ENCODE data around the gene ANKRD33B.
"Not testable (repeated sequence)": the region's sequence is repeated elsewhere in the genome, so short reads cannot be mapped to it uniquely, and the experiment has no call there.

ANKRD33B gene

GRCh38 chr5:10636363-10637142 is 72.7 kb downstream of the ANKRD33B start:
- DNase-seq (ENCODE audit: low spot score): no peak

GRCh38 chr5:10637944-10638343 is 74.1 kb downstream of the ANKRD33B start:
- DNase-seq (ENCODE audit: low spot score): no peak

GRCh38 chr5:10638723-10639122 is 74.9 kb downstream of the ANKRD33B start:
- DNase-seq (ENCODE audit: low spot score): not testable (repeated sequence)

- no peak for DNase-seq (ENCODE audit: low spot score)
These were observed 76.0 kb downstream of the ANKRD33B start for GRCh38 chr5:10639846-10640368.

GRCh38 chr5:10642367-10642766 is 78.5 kb downstream of the ANKRD33B start:
- DNase-seq (ENCODE audit: low spot score): no peak

GRCh38 chr5:10644192-10644591 is 80.3 kb downstream of the ANKRD33B start:
- DNase-seq (ENCODE audit: low spot score): no peak

GRCh38 chr5:10645146-10645545 is 81.3 kb downstream of the ANKRD33B start:
- no peak for DNase-seq (ENCODE audit: low spot score)

- DNase-seq (ENCODE audit: low spot score): no peak
These were observed 81.8 kb downstream of the ANKRD33B start for GRCh38 chr5:10645671-10646070.

GRCh38 chr5:10647640-10648039 is 83.8 kb downstream of the ANKRD33B start:
- no peak for DNase-seq (ENCODE audit: low spot score)

- no peak for DNase-seq (ENCODE audit: low spot score)
These were observed 85.2 kb downstream of the ANKRD33B start for GRCh38 chr5:10648806-10649665.

- DNase-seq (ENCODE audit: low spot score): peak; percentile 74
These were observed 86.0 kb downstream of the ANKRD33B start for GRCh38 chr5:10649666-10650380.

GRCh38 chr5:10652151-10652550 is 88.3 kb downstream of the ANKRD33B start:
- DNase-seq (ENCODE audit: low spot score): no peak

GRCh38 chr5:10652606-10653005 is 88.7 kb downstream of the ANKRD33B start:
- DNase-seq (ENCODE audit: low spot score): no peak

GRCh38 chr5:10653043-10653442 is 89.2 kb downstream of the ANKRD33B start:
- no peak for DNase-seq (ENCODE audit: low spot score)

- no peak for DNase-seq (ENCODE audit: low spot score)
These were observed 90.0 kb downstream of the ANKRD33B start for GRCh38 chr5:10653751-10654400.

GRCh38 chr5:10654566-10654965 is 90.7 kb downstream of the ANKRD33B start:
- no peak for DNase-seq (ENCODE audit: low spot score)

GRCh38 chr5:10655161-10655971 is 91.5 kb downstream of the ANKRD33B start:
- no peak for DNase-seq (ENCODE audit: low spot score)

GRCh38 chr5:10655972-10656830 is 92.3 kb downstream of the ANKRD33B start:
- no peak for DNase-seq (ENCODE audit: low spot score)

- DNase-seq (ENCODE audit: low spot score): no peak
These were observed 94.4 kb downstream of the ANKRD33B start for GRCh38 chr5:10658265-10658664.

GRCh38 chr5:10660135-10660534 is 96.3 kb downstream of the ANKRD33B start:
- DNase-seq (ENCODE audit: low spot score): no peak
